ENCODE measurements around the gene TRAPPC3.

DNA sequence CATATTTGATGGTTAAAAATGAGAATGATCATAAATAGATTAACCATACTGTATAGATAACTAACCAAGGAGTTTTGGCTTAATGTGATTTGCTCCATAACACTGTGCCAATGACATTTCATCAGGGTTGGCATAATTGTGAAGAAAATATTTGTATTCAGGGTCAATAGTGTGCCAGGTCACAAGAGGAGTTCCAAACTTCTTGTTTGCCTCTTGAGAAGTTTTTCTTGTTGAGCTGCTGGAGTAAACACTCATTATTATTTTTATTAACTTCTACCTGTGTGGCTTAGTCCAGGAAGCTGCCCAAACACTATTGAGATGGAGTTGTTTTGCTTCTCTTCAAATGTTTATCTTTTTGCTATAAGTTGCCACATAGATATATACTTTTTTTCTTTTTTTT lies 14.1 kb upstream of the TRAPPC3 start:
- TF ChIP-seq, protein P1, sequence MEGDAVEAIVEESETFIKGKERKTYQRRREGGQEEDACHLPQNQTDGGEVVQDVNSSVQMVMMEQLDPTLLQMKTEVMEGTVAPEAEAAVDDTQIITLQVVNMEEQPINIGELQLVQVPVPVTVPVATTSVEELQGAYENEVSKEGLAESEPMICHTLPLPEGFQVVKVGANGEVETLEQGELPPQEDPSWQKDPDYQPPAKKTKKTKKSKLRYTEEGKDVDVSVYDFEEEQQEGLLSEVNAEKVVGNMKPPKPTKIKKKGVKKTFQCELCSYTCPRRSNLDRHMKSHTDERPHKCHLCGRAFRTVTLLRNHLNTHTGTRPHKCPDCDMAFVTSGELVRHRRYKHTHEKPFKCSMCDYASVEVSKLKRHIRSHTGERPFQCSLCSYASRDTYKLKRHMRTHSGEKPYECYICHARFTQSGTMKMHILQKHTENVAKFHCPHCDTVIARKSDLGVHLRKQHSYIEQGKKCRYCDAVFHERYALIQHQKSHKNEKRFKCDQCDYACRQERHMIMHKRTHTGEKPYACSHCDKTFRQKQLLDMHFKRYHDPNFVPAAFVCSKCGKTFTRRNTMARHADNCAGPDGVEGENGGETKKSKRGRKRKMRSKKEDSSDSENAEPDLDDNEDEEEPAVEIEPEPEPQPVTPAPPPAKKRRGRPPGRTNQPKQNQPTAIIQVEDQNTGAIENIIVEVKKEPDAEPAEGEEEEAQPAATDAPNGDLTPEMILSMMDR (IDR thresholded peaks at IDR 0.05) = no peak
- TF ChIP-seq POLR2A (IDR thresholded peaks at IDR 0.05) = no peak

Measured in body of pancreas (tissue), 4 donors.